ENCODE measurements around the gene SULT4A1. TPM values are rescaled to one million over a fixed set of nuclear protein-coding genes. Genes with fewer than 3 reads are reported as not detected.

The SULT4A1 gene
- total RNA-seq, 1 experiment from 2014 or later, result 0.15 TPM

- intact Hi-C loops (cut with micrococcal nuclease; ENCODE audit: unreplicated experiment), result no loop called here
- no peak for TF ChIP-seq CTCF (conservative IDR thresholded peaks at IDR 0.05; ENCODE audit: low read depth, low read length)
- TF ChIP-seq EZH2 (IDR thresholded peaks at IDR 0.05; ENCODE audit: borderline replicate concordance, low read depth, low read length, poor library complexity, severe bottlenecking), result no peak
- CTCF ChIA-PET, result no interaction called here
- no peak overlapping the region for H3K4me3 ChIP-seq (ENCODE audit: low read depth, low read length, poor library complexity, severe bottlenecking)
- no peak overlapping the region for H3K27ac ChIP-seq (ENCODE audit: low read depth, low read length, poor library complexity, severe bottlenecking)
- no peaks in the 10 kb centered on the region for H3K27me3 ChIP-seq (replicated peaks; ENCODE audit: insufficient read depth, low read depth, low read length, poor library complexity)
- peaks cover 12% of the 10 kb centered on the region for H3K4me1 ChIP-seq (ENCODE audit: insufficient read depth, low read length, poor library complexity, severe bottlenecking)
- H3K36me3 ChIP-seq (ENCODE audit: insufficient read depth, low read length, poor library complexity, severe bottlenecking), result no peaks in the 10 kb centered on the region
- POLR2A ChIA-PET (ENCODE audit: low non-redundant PET), result no interaction called here
- no TSS peak for BruUV-seq (replicated peaks)
- DNase-seq (ENCODE audit: low spot score), result no peak
- no peaks in the 10 kb centered on the region for H3K9me3 ChIP-seq (ENCODE audit: low read depth, low read length, poor library complexity, severe bottlenecking)
Observed at GRCh38 chr22:43841742-43842141, 20.6 kb downstream of the SULT4A1 start.

DNA sequence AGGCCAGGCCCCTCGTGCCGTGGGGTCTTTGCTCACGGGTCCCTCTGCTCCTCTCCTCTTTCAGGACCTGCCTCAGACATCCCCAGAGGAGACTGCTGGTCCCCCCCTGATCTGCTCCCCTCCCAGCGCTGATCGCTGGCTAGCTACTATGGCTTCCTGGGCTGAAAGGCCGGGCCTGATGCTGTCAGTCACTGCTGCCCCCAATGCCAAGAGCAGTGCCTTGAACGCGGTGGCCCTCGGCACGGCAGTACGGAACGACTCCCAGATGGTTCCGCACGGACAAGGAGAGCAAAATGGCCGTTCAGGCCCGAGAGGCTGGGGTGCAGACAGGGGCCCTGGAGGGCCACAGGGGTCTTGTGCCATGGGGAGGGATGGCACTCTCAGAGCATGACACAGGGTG lies 21.5 kb downstream of the SULT4A1 start:
- Histone ChIP-seq H3K4me1 (ENCODE audit: insufficient read depth, low read length, poor library complexity, severe bottlenecking) (peaks cover 12% of the 10 kb centered on the region), H3K27me3 (replicated peaks; ENCODE audit: insufficient read depth, low read depth, low read length, poor library complexity) (no peaks in the 10 kb centered on the region), H3K4me3 (ENCODE audit: low read depth, low read length, poor library complexity, severe bottlenecking) (no peak overlapping the region), H3K9me3 (ENCODE audit: low read depth, low read length, poor library complexity, severe bottlenecking) (no peaks in the 10 kb centered on the region), H3K27ac (ENCODE audit: low read depth, low read length, poor library complexity, severe bottlenecking) (no peak overlapping the region), H3K36me3 (ENCODE audit: insufficient read depth, low read length, poor library complexity, severe bottlenecking) (no peaks in the 10 kb centered on the region)
- DNase-seq (ENCODE audit: low spot score), result no peak
- ChIA-PET POLR2A (ENCODE audit: low non-redundant PET) (no interaction called here), CTCF (no interaction called here)
- no peak for TF ChIP-seq CTCF (conservative IDR thresholded peaks at IDR 0.05; ENCODE audit: low read depth, low read length)
- TF ChIP-seq EZH2 (IDR thresholded peaks at IDR 0.05; ENCODE audit: borderline replicate concordance, low read depth, low read length, poor library complexity, severe bottlenecking), result no peak
- intact Hi-C loops (cut with micrococcal nuclease; ENCODE audit: unreplicated experiment), result no loop called here
- BruUV-seq (replicated peaks), result no TSS peak

- CTCF ChIA-PET, result no interaction called here
- BruUV-seq (replicated peaks), result no TSS peak
- TF ChIP-seq EZH2 (IDR thresholded peaks at IDR 0.05; ENCODE audit: borderline replicate concordance, low read depth, low read length, poor library complexity, severe bottlenecking) (no peak), CTCF (conservative IDR thresholded peaks at IDR 0.05; ENCODE audit: low read depth, low read length) (no peak)
Observed at GRCh38 chr22:43840431-43840830, 21.9 kb downstream of the SULT4A1 start.

More at GRCh38 chr22:43840431-43840830, 21.9 kb downstream of the SULT4A1 start:
- Histone ChIP-seq H3K27me3 (replicated peaks; ENCODE audit: insufficient read depth, low read depth, low read length, poor library complexity) (no peaks in the 10 kb centered on the region), H3K36me3 (ENCODE audit: insufficient read depth, low read length, poor library complexity, severe bottlenecking) (no peaks in the 10 kb centered on the region), H3K9me3 (ENCODE audit: low read depth, low read length, poor library complexity, severe bottlenecking) (no peaks in the 10 kb centered on the region), H3K27ac (ENCODE audit: low read depth, low read length, poor library complexity, severe bottlenecking) (no peak overlapping the region), H3K4me1 (ENCODE audit: insufficient read depth, low read length, poor library complexity, severe bottlenecking) (peaks cover 12% of the 10 kb centered on the region), H3K4me3 (ENCODE audit: low read depth, low read length, poor library complexity, severe bottlenecking) (no peak overlapping the region)
- no peak for DNase-seq (ENCODE audit: low spot score)
- POLR2A ChIA-PET (ENCODE audit: low non-redundant PET), result no interaction called here
- intact Hi-C loops (cut with micrococcal nuclease; ENCODE audit: unreplicated experiment), result no loop called here
